GM21576 (cell line): ENCODE data around the gene DNPH1.

Experiments
- ATAC-seq: cut with Tn5 transposase; IDR thresholded peaks from one replicate; pipeline ENCODE4 v1.9.1; 2021; ENCODE audit warnings: mild to moderate bottlenecking, moderate library complexity; ENCODE audit not compliant: unreplicated experiment

Gene DNPH1

GRCh38 chr6:43219119-43219518, 10.2 kb downstream of the DNPH1 start:
- no peak for ATAC-seq

- no peak for ATAC-seq
These were observed 11.9 kb downstream of the DNPH1 start for GRCh38 chr6:43217351-43217750.

GRCh38 chr6:43216200-43216599, 13.1 kb downstream of the DNPH1 start:
- ATAC-seq = no peak

- no peak for ATAC-seq
These were observed 14.2 kb downstream of the DNPH1 start for GRCh38 chr6:43215066-43215465.

- no peak for ATAC-seq
These were observed 15.8 kb downstream of the DNPH1 start for GRCh38 chr6:43213431-43213830.

- no peak for ATAC-seq
These were observed 17.3 kb downstream of the DNPH1 start for GRCh38 chr6:43211955-43212354.

GRCh38 chr6:43207286-43207685, 22.0 kb downstream of the DNPH1 start:
- ATAC-seq = no peak

GRCh38 chr6:43205849-43206248, 23.4 kb downstream of the DNPH1 start:
- no peak for ATAC-seq

GRCh38 chr6:43204271-43205105, 24.8 kb downstream of the DNPH1 start:
- ATAC-seq = no peak

- ATAC-seq = no peak
These were observed 25.6 kb downstream of the DNPH1 start for GRCh38 chr6:43203718-43204095.

- no peak for ATAC-seq
These were observed 26.1 kb downstream of the DNPH1 start for GRCh38 chr6:43203029-43203717.

GRCh38 chr6:43202451-43202850, 26.8 kb downstream of the DNPH1 start:
- ATAC-seq = no peak

- no peak for ATAC-seq
These were observed 28.7 kb downstream of the DNPH1 start for GRCh38 chr6:43200541-43200940.

- ATAC-seq = no peak
These were observed 29.4 kb downstream of the DNPH1 start for GRCh38 chr6:43199912-43200311.

- no peak for ATAC-seq
These were observed 32.9 kb downstream of the DNPH1 start for GRCh38 chr6:43196337-43196736.

- ATAC-seq = no peak
These were observed 35.4 kb downstream of the DNPH1 start for GRCh38 chr6:43193929-43194328.

GRCh38 chr6:43192911-43193310, 36.4 kb downstream of the DNPH1 start:
- no peak for ATAC-seq

- ATAC-seq = no peak
These were observed 39.4 kb downstream of the DNPH1 start for GRCh38 chr6:43189776-43190304.

- no peak for ATAC-seq
These were observed 40.9 kb downstream of the DNPH1 start for GRCh38 chr6:43188426-43188825.

GRCh38 chr6:43187821-43188220, 41.5 kb downstream of the DNPH1 start:
- ATAC-seq = no peak

- no peak for ATAC-seq
These were observed 42.6 kb downstream of the DNPH1 start for GRCh38 chr6:43186706-43187105.

GRCh38 chr6:43186019-43186418, 43.3 kb downstream of the DNPH1 start:
- ATAC-seq = no peak
